Endothelial cell (in vitro differentiated cells): ENCODE results near the gene CYP2J2. TPM values are rescaled to one million over a fixed set of nuclear protein-coding genes. Genes with fewer than 3 reads are reported as not detected.

Experiments used
- DNase-seq: peaks from one replicate; pipeline ENCODE4 v3.0.0; 2021; ENCODE audit warnings: low spot score
- H3K27ac Mint-ChIP-seq: one replicate; pipeline ENCODE4 v1.8.0; 2021; ENCODE audit warnings: mixed read lengths, inconsistent platforms; ENCODE audit not compliant: unreplicated experiment
- H3K27me3 Mint-ChIP-seq: one replicate; pipeline ENCODE4 v1.8.0; 2021; ENCODE audit warnings: mild to moderate bottlenecking, moderate library complexity, mixed read lengths, inconsistent platforms; ENCODE audit not compliant: unreplicated experiment
- H3K36me3 Mint-ChIP-seq: one replicate; pipeline ENCODE4 v1.8.0; 2021; ENCODE audit warnings: mild to moderate bottlenecking, low read depth, mixed read lengths, inconsistent platforms; ENCODE audit not compliant: unreplicated experiment
- H3K4me1 Mint-ChIP-seq: one replicate; pipeline ENCODE4 v1.8.0; 2021; ENCODE audit warnings: mild to moderate bottlenecking, mixed read lengths, inconsistent platforms; ENCODE audit not compliant: unreplicated experiment
- H3K4me3 Mint-ChIP-seq: one replicate; pipeline ENCODE4 v1.8.0; 2021; ENCODE audit warnings: mild to moderate bottlenecking, mixed read lengths, inconsistent platforms; ENCODE audit not compliant: unreplicated experiment
- H3K9me3 Mint-ChIP-seq: one replicate; pipeline ENCODE4 v1.8.0; 2021; ENCODE audit warnings: mixed read lengths, inconsistent platforms; ENCODE audit not compliant: unreplicated experiment
- CTCF ChIP-seq: fragments of 200-600 bp; sonication (generic); IDR thresholded peaks from one replicate; pipeline ENCODE4 v1.5.0; 2021; ENCODE audit warnings: antibody characterized with exemption; ENCODE audit not compliant: unreplicated experiment
- total RNA-seq: library from RNA; stranded (reverse); fragmentation: NEBNext Ultra II Directional; extraction: Animal tissue kit (Norgen Biotek cat#: 25700); gene quantifications from one replicate; pipeline ENCODE4 v1.2.1, GENCODE V29; 2021; ENCODE audit not compliant: unreplicated experiment

CYP2J2 gene
- total RNA-seq, 1 donor from 2014 or later, result 0.64 TPM

GRCh38 chr1:59967780-59968179, 41.2 kb upstream of the CYP2J2 start:
- no peaks in the 10 kb centered on the region for H3K9me3 Mint-ChIP-seq
- TF ChIP-seq CTCF, result no peak
- H3K27ac Mint-ChIP-seq, result no peak overlapping the region
- no peak for DNase-seq
- peaks cover 22% of the 10 kb centered on the region for H3K4me1 Mint-ChIP-seq
- H3K36me3 Mint-ChIP-seq, result no peaks in the 10 kb centered on the region
- no peak overlapping the region for H3K4me3 Mint-ChIP-seq
- H3K27me3 Mint-ChIP-seq, result peaks cover under 1% of the 10 kb centered on the region

GRCh38 chr1:59967141-59967697, 40.6 kb upstream of the CYP2J2 start:
- Mint-ChIP-seq H3K27ac (peak overlapping the region; percentile 68), H3K9me3 (no peaks in the 10 kb centered on the region), H3K27me3 (no peaks in the 10 kb centered on the region), H3K4me3 (no peak overlapping the region), H3K4me1 (peaks cover 22% of the 10 kb centered on the region), H3K36me3 (no peaks in the 10 kb centered on the region)
- DNase-seq, result peak; percentile 54
- no peak for TF ChIP-seq CTCF

- no peak for TF ChIP-seq CTCF
- Mint-ChIP-seq H3K27me3 (no peaks in the 10 kb centered on the region), H3K36me3 (no peaks in the 10 kb centered on the region), H3K4me3 (no peak overlapping the region), H3K27ac (no peak overlapping the region), H3K9me3 (no peaks in the 10 kb centered on the region), H3K4me1 (no peaks in the 10 kb centered on the region)
- DNase-seq, result no peak
These were observed 25.5 kb upstream of the CYP2J2 start for GRCh38 chr1:59952065-59952464.

GRCh38 chr1:59949648-59950047, 23.1 kb upstream of the CYP2J2 start:
- Mint-ChIP-seq H3K36me3 (no peaks in the 10 kb centered on the region), H3K4me3 (no peak overlapping the region), H3K9me3 (no peaks in the 10 kb centered on the region), H3K27ac (no peak overlapping the region), H3K27me3 (no peaks in the 10 kb centered on the region), H3K4me1 (no peaks in the 10 kb centered on the region)
- no peak for TF ChIP-seq CTCF
- DNase-seq, result no peak

- Mint-ChIP-seq H3K36me3 (no peaks in the 10 kb centered on the region), H3K9me3 (no peaks in the 10 kb centered on the region), H3K4me1 (no peaks in the 10 kb centered on the region), H3K27ac (no peak overlapping the region), H3K27me3 (no peaks in the 10 kb centered on the region), H3K4me3 (no peak overlapping the region)
- DNase-seq, result no peak
- no peak for TF ChIP-seq CTCF
These were observed 22.4 kb upstream of the CYP2J2 start for GRCh38 chr1:59948990-59949389.
